Bladder microvascular endothelial cell (primary cell): ENCODE data around the gene PCMTD2. TPM values are rescaled to one million over a fixed set of nuclear protein-coding genes. Genes with fewer than 3 reads are reported as not detected.

Source experiments
- total RNA-seq: library from RNA; depleted of rRNA; stranded (reverse); fragments of >200 nt; gene quantifications from 2 replicates; pipeline ENCODE4 v1.2.3, GENCODE V29; 2014

The PCMTD2 gene
- total RNA-seq: 41.9 and 56.5 TPM in 2 replicates

DNA sequence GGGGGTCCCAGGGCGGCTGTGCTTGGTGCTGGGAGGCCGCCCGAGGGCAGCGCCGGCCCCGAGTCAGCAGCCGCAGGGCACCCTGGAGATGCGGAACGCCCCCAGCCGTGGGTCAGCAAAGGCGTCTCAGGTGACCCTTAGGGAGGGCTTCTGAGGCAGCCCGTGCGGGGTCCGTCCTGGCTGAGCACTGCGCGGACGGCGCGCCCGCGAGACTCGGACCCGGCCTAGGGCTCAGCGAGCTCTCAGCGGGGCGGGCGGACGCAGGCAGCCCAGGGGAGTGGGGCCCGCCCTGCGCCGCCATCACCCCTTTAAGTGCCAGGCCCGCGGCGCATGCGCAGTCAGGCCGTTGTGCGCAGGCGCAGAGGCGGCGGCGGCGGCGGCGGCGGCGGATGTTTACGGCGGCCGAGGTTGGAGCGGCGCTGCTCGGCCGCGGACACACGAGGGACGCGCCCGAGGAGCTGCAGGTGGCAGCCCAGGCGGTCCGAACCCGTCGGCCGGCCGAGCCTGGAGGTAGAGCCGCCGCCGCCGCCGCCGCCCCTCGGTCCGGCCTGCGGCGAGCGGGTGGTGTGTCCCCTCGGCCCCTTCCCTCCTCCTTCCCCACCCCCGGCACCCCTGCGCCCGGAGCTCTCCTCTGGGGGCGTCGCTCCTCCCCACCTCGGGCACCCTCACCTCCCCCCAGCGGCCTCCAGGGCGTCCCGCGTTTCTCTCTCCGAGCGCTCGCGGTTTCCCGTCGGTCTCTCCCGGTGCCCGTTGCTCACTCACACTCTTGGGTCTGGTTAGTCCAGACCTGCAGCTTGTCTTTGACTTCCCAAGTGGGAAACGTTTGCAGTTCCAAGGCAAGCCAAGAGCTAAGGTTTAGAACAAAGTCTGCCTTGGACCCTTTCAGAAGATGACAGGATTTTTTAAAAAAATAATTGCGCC, at the start of gene PCMTD2:
TSS of gene PCMTD2 (plus strand) at position 388 of the 921 bp plus-strand sequence. CDS start 4,218 bp downstream, outside the sequence.

Other genes with a start within 250 kb of the PCMTD2 start
- 2.8 and 4.5 TPM in 2 replicates for gene C20orf204, start 219.6 kb upstream of the PCMTD2 start, total RNA-seq
- gene SOX18, start 206.1 kb upstream of the PCMTD2 start, total RNA-seq: 36.2 and 43.9 TPM in 2 replicates
- gene TCEA2, start 192.6 kb upstream of the PCMTD2 start, total RNA-seq: 26.4 and 32.9 TPM in 2 replicates
- gene RGS19, start 176.2 kb upstream of the PCMTD2 start, total RNA-seq: 17.2 and 20.6 TPM in 2 replicates
- 1.3 and 5.0 TPM in 2 replicates for gene OPRL1, start 175.7 kb upstream of the PCMTD2 start, total RNA-seq
- 0.16 and 0.25 TPM in 2 replicates for gene LKAAEAR1, start 171.3 kb upstream of the PCMTD2 start, total RNA-seq
- not detected in 2 replicates for gene NPBWR2, start 148.2 kb upstream of the PCMTD2 start, total RNA-seq
- gene MYT1, start 91.3 kb upstream of the PCMTD2 start, total RNA-seq: not detected in 2 replicates